Breast epithelium (tissue), 4 donors: Measurements from ENCODE around the gene TOX3. TPM values are rescaled to one million over a fixed set of nuclear protein-coding genes. Genes with fewer than 3 reads are reported as not detected.

ENCODE experiments used
- DNase-seq, 2 donors: peaks; one replicate each; pipeline ENCODE4 v3.0.0-alpha.2; 2019; ENCODE audit warnings: low spot score in 2 of 2
- H3K27ac ChIP-seq, 2 donors: fragments of 200-600 bp; sonication (generic) in 1 of 2; one replicate each; pipeline ENCODE4 v1.5.1; 2016 to 2019; ENCODE audit warnings: mild to moderate bottlenecking in 1 of 2
- H3K27me3 ChIP-seq, 2 donors: fragments of 200-600 bp; sonication (generic) in 1 of 2; one replicate each; pipeline versions ENCODE4 v1.5.1 to v1.6.0; 2017 to 2019; ENCODE audit warnings: control low read depth in 1 of 2, mild to moderate bottlenecking in 1 of 2
- H3K36me3 ChIP-seq: fragments of 200-600 bp; one replicate; pipeline ENCODE4 v1.5.1; 2019
- H3K4me1 ChIP-seq, 2 donors: fragments of 200-600 bp; sonication (generic); one replicate each; pipeline ENCODE4 v1.5.1; 2016 to 2019; ENCODE audit warnings: control low read depth in 1 of 2
- H3K4me3 ChIP-seq, 3 donors: fragments of 200-600 bp; sonication (generic); 1 replicate in 2 of 3; 2 replicates in 1 of 3; pipeline ENCODE4 v1.5.1; 2016 to 2019; ENCODE audit warnings: mild to moderate bottlenecking in 3 of 3, moderate library complexity in 2 of 3
- H3K9me3 ChIP-seq, 2 donors: fragments of 200-600 bp; sonication (generic) in 1 of 2; one replicate each; pipeline ENCODE4 v1.5.1; 2016 to 2019; ENCODE audit warnings: control low read depth in 1 of 2
- CTCF ChIP-seq, 3 donors: fragments of 450-650 bp; IDR thresholded peaks; one replicate each; pipeline ENCODE4 v1.5.1; 2016 to 2017; ENCODE audit warnings: antibody characterized with exemption in 3 of 3, mild to moderate bottlenecking in 3 of 3, moderate library complexity in 3 of 3
- POLR2A ChIP-seq: fragments of 450-650 bp; IDR thresholded peaks from one replicate; pipeline ENCODE4 v1.6.1; 2016; ENCODE audit warnings: antibody characterized with exemption, mild to moderate bottlenecking, moderate library complexity
- POLR2AphosphoS5 ChIP-seq, 3 donors: sonication (generic); formaldehyde crosslinking; IDR thresholded peaks; one replicate each; pipeline ENCODE4 v1.6.1; 2017; ENCODE audit warnings: antibody characterized with exemption in 3 of 3
- intact Hi-C: fragments of 100-400 bp; cut with DNase I; formaldehyde crosslinking; loops from one replicate; pipeline ENCODE4 v1.15.1; 2023; ENCODE audit warnings: low total_unique reads
- total RNA-seq, 3 donors: library from RNA; depleted of rRNA; stranded (reverse); fragments of >200 nt; gene quantifications; one replicate each; pipeline ENCODE4 v1.1.0, GENCODE V29; 2016

TOX3 gene
- total RNA-seq, 3 donors from 2014 or later, result 6.9 to 9.2 TPM; not detected in 1

GRCh38 chr16:52439750-52440149, 107.2 kb downstream of the TOX3 start:
- Histone ChIP-seq H3K9me3 (no peaks in the 10 kb centered on the region), H3K4me3 (no peak overlapping the region), H3K27ac (no peak overlapping the region), H3K36me3 (no peaks in the 10 kb centered on the region), H3K27me3 (no peaks in the 10 kb centered on the region), H3K4me1 (no peaks in the 10 kb centered on the region)
- intact Hi-C loops, result no loop called here
- no peak for TF ChIP-seq CTCF (IDR thresholded peaks at IDR 0.05)
- no peak for TF ChIP-seq POLR2AphosphoS5 (IDR thresholded peaks at IDR 0.05)
- no peak for TF ChIP-seq POLR2A
- DNase-seq, result no peak

GRCh38 chr16:52439171-52439701, 107.7 kb downstream of the TOX3 start:
- no peak overlapping the region for H3K4me3 ChIP-seq
- no peaks in the 10 kb centered on the region for H3K27me3 ChIP-seq
- H3K27ac ChIP-seq, result no peak overlapping the region
- DNase-seq, result no peak
- H3K9me3 ChIP-seq, result no peaks in the 10 kb centered on the region
- TF ChIP-seq CTCF (IDR thresholded peaks at IDR 0.05), result no peak
- TF ChIP-seq POLR2A, result no peak
- no peak for TF ChIP-seq POLR2AphosphoS5 (IDR thresholded peaks at IDR 0.05)
- intact Hi-C loops, result no loop called here
- H3K36me3 ChIP-seq, result no peaks in the 10 kb centered on the region
- H3K4me1 ChIP-seq, result no peaks in the 10 kb centered on the region

GRCh38 chr16:52437277-52437670, 109.7 kb downstream of the TOX3 start:
- no peak overlapping the region for H3K4me3 ChIP-seq
- intact Hi-C loops, result no loop called here
- DNase-seq, result no peak

GRCh38 chr16:52436339-52437276, 110.3 kb downstream of the TOX3 start:
- H3K36me3 ChIP-seq, result no peaks in the 10 kb centered on the region
- no peak overlapping the region for H3K27ac ChIP-seq
- DNase-seq, result no peak
- H3K4me3 ChIP-seq, result no peak overlapping the region
- intact Hi-C loops, result no loop called here
- H3K9me3 ChIP-seq, result no peaks in the 10 kb centered on the region
- TF ChIP-seq CTCF (IDR thresholded peaks at IDR 0.05) (no peak), POLR2A (no peak), POLR2AphosphoS5 (IDR thresholded peaks at IDR 0.05) (no peak)
- no peaks in the 10 kb centered on the region for H3K27me3 ChIP-seq
- H3K4me1 ChIP-seq, result no peaks in the 10 kb centered on the region

More at GRCh38 chr16:52437277-52437670, 109.7 kb downstream of the TOX3 start:
- TF ChIP-seq POLR2A (no peak), CTCF (IDR thresholded peaks at IDR 0.05) (no peak), POLR2AphosphoS5 (IDR thresholded peaks at IDR 0.05) (no peak)
- H3K4me1 ChIP-seq, result no peaks in the 10 kb centered on the region
- H3K27ac ChIP-seq, result no peak overlapping the region
- no peaks in the 10 kb centered on the region for H3K9me3 ChIP-seq
- H3K36me3 ChIP-seq, result no peaks in the 10 kb centered on the region
- no peaks in the 10 kb centered on the region for H3K27me3 ChIP-seq

GRCh38 chr16:52434224-52434623, 112.7 kb downstream of the TOX3 start:
- Histone ChIP-seq H3K27ac (no peak overlapping the region), H3K4me3 (no peak overlapping the region), H3K36me3 (no peaks in the 10 kb centered on the region), H3K27me3 (no peaks in the 10 kb centered on the region), H3K9me3 (no peaks in the 10 kb centered on the region), H3K4me1 (no peaks in the 10 kb centered on the region)
- DNase-seq, result no peak
- intact Hi-C loops, result no loop called here
- TF ChIP-seq CTCF (IDR thresholded peaks at IDR 0.05) (no peak), POLR2A (no peak), POLR2AphosphoS5 (IDR thresholded peaks at IDR 0.05) (no peak)
